H1 (cell line): Measurements from ENCODE around the gene CACNA1C.

Experiments
- CTCF ChIP-seq, 3 experiments: IDR thresholded peaks; 1 replicate in 2 of 3; 2 replicates in 1 of 3; pipeline versions ENCODE4 v1.5.1 to v1.6.1; 2011; ENCODE audit warnings: low read length in 3 of 3, mild to moderate bottlenecking in 3 of 3, inconsistent platforms in 2 of 3, low read depth in 1 of 3, moderate library complexity in 1 of 3; ENCODE audit not compliant: insufficient read depth in 1 of 3; ENCODE audit errors: control extremely low read depth in 1 of 3
- RBBP5 ChIP-seq: IDR thresholded peaks from 2 replicates; pipeline ENCODE4 v1.7.1; 2012; ENCODE audit warnings: low read depth, mild to moderate bottlenecking, inconsistent platforms, low read length, moderate library complexity, borderline replicate concordance
- SIN3A ChIP-seq, 2 experiments: IDR thresholded peaks in 1 of 2; conservative IDR thresholded peaks in 1 of 2; 2 replicates each; pipeline ENCODE4 v1.6.1; 2011 to 2012; ENCODE audit warnings: low read length in 2 of 2, improper control_type of control experiment in 1 of 2, low read depth in 1 of 2, mild to moderate bottlenecking in 1 of 2
- SP2 ChIP-seq: IDR thresholded peaks from 2 replicates; pipeline ENCODE4 v1.6.1; 2012; ENCODE audit warnings: mild to moderate bottlenecking, low read length, inconsistent platforms

DNA sequence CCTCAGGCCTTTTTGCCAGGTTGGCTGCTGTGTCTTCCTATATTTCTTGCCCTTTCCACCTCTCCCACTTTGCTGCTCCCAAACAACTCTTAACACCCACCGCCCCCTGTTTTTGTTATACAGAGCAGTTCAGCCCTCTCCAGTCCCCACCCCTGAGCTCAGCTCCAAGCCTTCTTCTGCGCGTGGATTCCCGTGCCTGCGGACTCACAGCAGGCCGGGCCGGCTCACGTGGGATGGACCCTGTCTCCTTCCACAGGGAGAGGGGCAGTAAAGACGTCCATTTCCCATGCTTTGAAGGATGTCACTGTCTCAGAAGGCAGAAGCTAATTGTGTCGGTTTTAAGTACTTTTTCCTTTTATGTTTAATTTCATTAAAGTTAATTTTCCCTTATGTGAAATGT, 139.4 kb downstream of the CACNA1C start:
- TF ChIP-seq RBBP5 (no peak), SIN3A (conservative IDR thresholded peaks at IDR 0.05 in 1 of 2, IDR thresholded peaks at IDR 0.05 in 1 of 2; ENCODE audit: low read depth in 1 of 2, low read length in 2 of 2) (no peak), CTCF (IDR thresholded peaks at IDR 0.05; ENCODE audit: control extremely low read depth in 1 of 3, insufficient read depth in 1 of 3, low read depth in 1 of 3, low read length in 3 of 3) (no peak), SP2 (no peak)
